ENCODE data around the gene FTSJ1.

DNA sequence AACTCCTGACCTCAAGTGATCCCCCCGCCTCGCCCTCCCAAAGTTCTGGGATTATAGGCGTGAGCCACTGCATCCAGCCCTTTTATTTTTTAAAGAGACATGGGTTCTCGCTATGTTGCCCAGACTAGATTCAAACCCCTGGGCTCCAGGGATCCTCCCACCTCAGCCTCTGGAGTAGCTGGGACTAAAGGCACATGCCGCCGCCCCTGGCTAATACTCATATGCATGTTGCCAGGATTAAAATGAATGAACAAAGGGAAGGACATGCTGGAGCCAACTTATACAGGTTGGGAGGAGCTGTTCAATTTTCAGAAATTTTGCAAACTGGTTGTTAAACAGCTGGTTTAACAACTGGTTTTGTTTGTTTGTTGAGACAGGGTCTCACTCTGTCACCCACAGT, 1.4 kb upstream of the FTSJ1 start:
- no peak for TF ChIP-seq CTCF (conservative IDR thresholded peaks at IDR 0.05; ENCODE audit: low read length)
- no peak for TF ChIP-seq EZH2phosphoT487 (IDR thresholded peaks at IDR 0.05; ENCODE audit: borderline replicate concordance, low read depth, low read length)
